Measurements from ENCODE around the gene COLEC12.

COLEC12 gene

DNA sequence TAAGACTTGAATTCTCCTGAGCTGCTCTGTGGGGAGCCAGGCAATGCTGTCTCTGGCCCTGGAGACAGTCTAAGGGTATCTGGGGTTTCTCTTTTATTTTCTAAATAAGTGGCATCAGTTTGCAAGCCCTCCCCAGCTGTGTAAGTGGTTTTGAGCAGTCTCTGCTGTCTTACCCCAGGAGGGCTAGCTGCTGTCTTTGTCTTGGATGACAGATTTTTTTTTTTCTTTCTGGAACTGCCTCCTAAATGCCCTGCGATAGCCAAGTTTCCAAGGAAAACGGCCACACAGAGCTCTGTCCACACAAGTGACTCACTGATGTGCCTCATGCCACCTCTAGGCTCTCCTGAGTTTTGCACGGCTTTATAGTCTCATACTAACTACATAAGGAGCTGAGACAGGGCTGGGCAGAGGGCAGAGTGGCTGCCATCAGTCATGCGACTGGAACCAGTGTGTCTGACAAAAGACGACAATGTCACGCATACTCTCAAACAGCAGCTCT lies 195.4 kb downstream of the COLEC12 start:
- no peak for DNase-seq (ENCODE audit: low read depth)
- TF ChIP-seq MYC (IDR thresholded peaks at IDR 0.05; ENCODE audit: low read depth, low read length) (no peak), POLR2A (IDR thresholded peaks at IDR 0.05; ENCODE audit: extremely low read depth, insufficient read length) (no peak), MAX (IDR thresholded peaks at IDR 0.05; ENCODE audit: low read depth, low read length) (no peak)
- TF ChIP-seq, protein P1, sequence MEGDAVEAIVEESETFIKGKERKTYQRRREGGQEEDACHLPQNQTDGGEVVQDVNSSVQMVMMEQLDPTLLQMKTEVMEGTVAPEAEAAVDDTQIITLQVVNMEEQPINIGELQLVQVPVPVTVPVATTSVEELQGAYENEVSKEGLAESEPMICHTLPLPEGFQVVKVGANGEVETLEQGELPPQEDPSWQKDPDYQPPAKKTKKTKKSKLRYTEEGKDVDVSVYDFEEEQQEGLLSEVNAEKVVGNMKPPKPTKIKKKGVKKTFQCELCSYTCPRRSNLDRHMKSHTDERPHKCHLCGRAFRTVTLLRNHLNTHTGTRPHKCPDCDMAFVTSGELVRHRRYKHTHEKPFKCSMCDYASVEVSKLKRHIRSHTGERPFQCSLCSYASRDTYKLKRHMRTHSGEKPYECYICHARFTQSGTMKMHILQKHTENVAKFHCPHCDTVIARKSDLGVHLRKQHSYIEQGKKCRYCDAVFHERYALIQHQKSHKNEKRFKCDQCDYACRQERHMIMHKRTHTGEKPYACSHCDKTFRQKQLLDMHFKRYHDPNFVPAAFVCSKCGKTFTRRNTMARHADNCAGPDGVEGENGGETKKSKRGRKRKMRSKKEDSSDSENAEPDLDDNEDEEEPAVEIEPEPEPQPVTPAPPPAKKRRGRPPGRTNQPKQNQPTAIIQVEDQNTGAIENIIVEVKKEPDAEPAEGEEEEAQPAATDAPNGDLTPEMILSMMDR (IDR thresholded peaks at IDR 0.05; ENCODE audit: low read depth, low read length), result no peak
- no peak overlapping the region for H3K4me3 ChIP-seq (ENCODE audit: low read depth, low read length)

GRCh38 chr18:303607-304006 lies 196.9 kb downstream of the COLEC12 start:
- no peak overlapping the region for H3K4me3 ChIP-seq (ENCODE audit: low read depth, low read length)
- TF ChIP-seq, protein P1 (IDR thresholded peaks at IDR 0.05; ENCODE audit: low read depth, low read length), result no peak
- TF ChIP-seq MYC (IDR thresholded peaks at IDR 0.05; ENCODE audit: low read depth, low read length) (no peak), MAX (IDR thresholded peaks at IDR 0.05; ENCODE audit: low read depth, low read length) (no peak), POLR2A (IDR thresholded peaks at IDR 0.05; ENCODE audit: extremely low read depth, insufficient read length) (no peak)
- DNase-seq (ENCODE audit: low read depth), result no peak

GRCh38 chr18:303011-303410 lies 197.5 kb downstream of the COLEC12 start:
- no peak overlapping the region for H3K4me3 ChIP-seq (ENCODE audit: low read depth, low read length)
- no peak for DNase-seq (ENCODE audit: low read depth)
- TF ChIP-seq MAX (IDR thresholded peaks at IDR 0.05; ENCODE audit: low read depth, low read length) (no peak), POLR2A (IDR thresholded peaks at IDR 0.05; ENCODE audit: extremely low read depth, insufficient read length) (no peak), MYC (IDR thresholded peaks at IDR 0.05; ENCODE audit: low read depth, low read length) (no peak)
- TF ChIP-seq, protein P1 (IDR thresholded peaks at IDR 0.05; ENCODE audit: low read depth, low read length), result no peak

- no peak overlapping the region for H3K4me3 ChIP-seq (ENCODE audit: low read depth, low read length)
- DNase-seq (ENCODE audit: low read depth), result no peak
- TF ChIP-seq MAX (IDR thresholded peaks at IDR 0.05; ENCODE audit: low read depth, low read length), result no peak
- TF ChIP-seq MYC (IDR thresholded peaks at IDR 0.05; ENCODE audit: low read depth, low read length), result no peak
- TF ChIP-seq, protein P1 (IDR thresholded peaks at IDR 0.05; ENCODE audit: low read depth, low read length), result no peak
- TF ChIP-seq POLR2A (IDR thresholded peaks at IDR 0.05; ENCODE audit: extremely low read depth, insufficient read length), result no peak
Observed at GRCh38 chr18:302097-302496, 198.4 kb downstream of the COLEC12 start.

- no peak for DNase-seq (ENCODE audit: low read depth)
- no peak overlapping the region for H3K4me3 ChIP-seq (ENCODE audit: low read depth, low read length)
- TF ChIP-seq, protein P1 (IDR thresholded peaks at IDR 0.05; ENCODE audit: low read depth, low read length), result no peak
- TF ChIP-seq MAX (IDR thresholded peaks at IDR 0.05; ENCODE audit: low read depth, low read length) (no peak), POLR2A (IDR thresholded peaks at IDR 0.05; ENCODE audit: extremely low read depth, insufficient read length) (no peak), MYC (IDR thresholded peaks at IDR 0.05; ENCODE audit: low read depth, low read length) (no peak)
Observed at GRCh38 chr18:297936-298335, 202.6 kb downstream of the COLEC12 start.
